Measurements from ENCODE around the gene ARPC2.

Gene ARPC2

DNA sequence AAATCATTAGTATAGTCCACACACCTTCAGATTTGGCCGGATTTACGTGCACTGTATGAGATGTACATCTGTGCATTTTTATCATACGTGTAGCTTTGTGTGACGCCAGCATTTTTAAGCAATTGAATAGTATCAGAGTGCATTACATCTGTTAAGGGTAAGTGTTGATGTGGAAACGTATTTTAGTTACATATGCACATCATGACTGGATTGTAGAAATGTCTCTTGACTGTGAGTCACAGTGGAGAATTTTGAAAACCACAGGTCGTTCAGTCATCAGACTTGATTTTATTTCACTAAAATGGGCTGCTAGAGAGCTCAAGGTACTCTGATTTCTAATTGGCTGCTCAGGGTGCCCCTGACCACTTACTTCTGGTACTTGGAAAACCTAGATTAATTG is 38.5 kb downstream of the ARPC2 start:
- peaks cover 3% of the 10 kb centered on the region for H4K20me1 ChIP-seq (ENCODE audit: insufficient read depth, low read length, poor library complexity, severe bottlenecking)
- no peak for TF ChIP-seq EZH2phosphoT487 (IDR thresholded peaks at IDR 0.05; ENCODE audit: borderline replicate concordance)
- TF ChIP-seq, protein P1, sequence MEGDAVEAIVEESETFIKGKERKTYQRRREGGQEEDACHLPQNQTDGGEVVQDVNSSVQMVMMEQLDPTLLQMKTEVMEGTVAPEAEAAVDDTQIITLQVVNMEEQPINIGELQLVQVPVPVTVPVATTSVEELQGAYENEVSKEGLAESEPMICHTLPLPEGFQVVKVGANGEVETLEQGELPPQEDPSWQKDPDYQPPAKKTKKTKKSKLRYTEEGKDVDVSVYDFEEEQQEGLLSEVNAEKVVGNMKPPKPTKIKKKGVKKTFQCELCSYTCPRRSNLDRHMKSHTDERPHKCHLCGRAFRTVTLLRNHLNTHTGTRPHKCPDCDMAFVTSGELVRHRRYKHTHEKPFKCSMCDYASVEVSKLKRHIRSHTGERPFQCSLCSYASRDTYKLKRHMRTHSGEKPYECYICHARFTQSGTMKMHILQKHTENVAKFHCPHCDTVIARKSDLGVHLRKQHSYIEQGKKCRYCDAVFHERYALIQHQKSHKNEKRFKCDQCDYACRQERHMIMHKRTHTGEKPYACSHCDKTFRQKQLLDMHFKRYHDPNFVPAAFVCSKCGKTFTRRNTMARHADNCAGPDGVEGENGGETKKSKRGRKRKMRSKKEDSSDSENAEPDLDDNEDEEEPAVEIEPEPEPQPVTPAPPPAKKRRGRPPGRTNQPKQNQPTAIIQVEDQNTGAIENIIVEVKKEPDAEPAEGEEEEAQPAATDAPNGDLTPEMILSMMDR (conservative IDR thresholded peaks at IDR 0.05; ENCODE audit: low read length), result no peak
- no peak overlapping the region for H2AFZ ChIP-seq (ENCODE audit: low read length)
- H3K79me2 ChIP-seq (ENCODE audit: insufficient read depth, low read length), result no peaks in the 10 kb centered on the region
- peaks cover 7% of the 10 kb centered on the region; the same call in 1 of the 2 replicates for H3F3A ChIP-seq (ENCODE audit: low read depth)
- H3K4me2 ChIP-seq (ENCODE audit: low read depth, low read length, poor library complexity, severe bottlenecking), result no peak overlapping the region
- no peaks in the 10 kb centered on the region for H3K4me1 ChIP-seq (ENCODE audit: insufficient read depth, low read length, poor library complexity, severe bottlenecking)
- H3K4me3 ChIP-seq (ENCODE audit: low read length, poor library complexity, severe bottlenecking), result no peak overlapping the region
- peaks cover 62% of the 10 kb centered on the region for H3K36me3 ChIP-seq (ENCODE audit: insufficient read depth, low read length)
- no peaks in the 10 kb centered on the region for H3K9me2 ChIP-seq (replicated peaks; ENCODE audit: low read depth, low read length)
- no peaks in the 10 kb centered on the region for H3K27me3 ChIP-seq (ENCODE audit: insufficient read depth, low read length, poor library complexity, severe bottlenecking)
- no peak overlapping the region for H3K9ac ChIP-seq (ENCODE audit: low read depth, low read length, poor library complexity, severe bottlenecking)
- H3K9me3 ChIP-seq (ENCODE audit: insufficient read depth, low read depth, low read length), result no peaks in the 10 kb centered on the region

DNA sequence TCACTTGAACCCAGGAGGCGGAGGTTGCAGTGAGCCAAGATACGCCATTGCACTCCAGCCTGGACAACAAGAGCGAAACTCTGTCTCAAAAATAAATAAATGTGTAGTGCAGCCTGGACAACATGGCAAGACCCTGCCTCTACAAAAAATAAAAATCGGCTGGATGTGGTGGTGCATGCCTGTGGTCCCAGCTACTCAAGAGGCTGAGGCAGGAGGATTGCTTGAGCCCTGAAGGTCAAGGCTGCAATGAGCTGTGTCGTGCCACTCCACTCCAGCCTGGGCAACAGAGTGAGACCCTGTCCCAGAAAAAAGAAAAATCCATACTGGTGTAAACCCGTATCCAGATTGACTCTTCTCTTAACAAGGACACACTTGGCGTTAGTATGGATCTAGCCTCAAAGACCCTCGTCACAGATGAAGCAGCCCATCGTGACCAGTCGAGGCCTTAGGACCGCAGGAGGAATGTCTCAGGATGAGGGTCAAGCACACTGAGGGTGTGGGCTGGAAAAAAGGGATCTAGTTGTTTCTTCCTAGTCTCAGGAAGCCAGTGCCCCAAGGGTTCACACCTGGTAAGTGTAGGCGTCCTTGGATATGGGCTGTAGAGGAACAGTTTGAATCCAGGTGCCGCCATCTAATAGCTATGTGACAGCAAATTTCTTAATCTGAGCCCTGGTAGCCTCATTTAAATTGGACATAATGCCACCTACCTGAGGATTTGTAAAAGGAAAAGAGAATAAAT is 39.8 kb downstream of the ARPC2 start:
- Histone ChIP-seq H3K36me3 (ENCODE audit: insufficient read depth, low read length) (peaks cover 49% of the 10 kb centered on the region), H3K4me1 (ENCODE audit: insufficient read depth, low read length, poor library complexity, severe bottlenecking) (no peaks in the 10 kb centered on the region), H3F3A (ENCODE audit: low read depth) (peaks cover 7% of the 10 kb centered on the region; the same call in 1 of the 2 replicates), H3K4me3 (ENCODE audit: low read length, poor library complexity, severe bottlenecking) (no peak overlapping the region), H3K9ac (ENCODE audit: low read depth, low read length, poor library complexity, severe bottlenecking) (no peak overlapping the region), H3K9me3 (ENCODE audit: insufficient read depth, low read depth, low read length) (no peaks in the 10 kb centered on the region), H2AFZ (ENCODE audit: low read length) (no peak overlapping the region), H3K79me2 (ENCODE audit: insufficient read depth, low read length) (no peaks in the 10 kb centered on the region), H4K20me1 (ENCODE audit: insufficient read depth, low read length, poor library complexity, severe bottlenecking) (no peaks in the 10 kb centered on the region), H3K27me3 (ENCODE audit: insufficient read depth, low read length, poor library complexity, severe bottlenecking) (no peaks in the 10 kb centered on the region), H3K9me2 (replicated peaks; ENCODE audit: low read depth, low read length) (no peaks in the 10 kb centered on the region), H3K4me2 (ENCODE audit: low read depth, low read length, poor library complexity, severe bottlenecking) (no peak overlapping the region)
- TF ChIP-seq EZH2phosphoT487 (IDR thresholded peaks at IDR 0.05; ENCODE audit: borderline replicate concordance), result no peak
- TF ChIP-seq, protein P1 (conservative IDR thresholded peaks at IDR 0.05; ENCODE audit: low read length), result no peak

DNA sequence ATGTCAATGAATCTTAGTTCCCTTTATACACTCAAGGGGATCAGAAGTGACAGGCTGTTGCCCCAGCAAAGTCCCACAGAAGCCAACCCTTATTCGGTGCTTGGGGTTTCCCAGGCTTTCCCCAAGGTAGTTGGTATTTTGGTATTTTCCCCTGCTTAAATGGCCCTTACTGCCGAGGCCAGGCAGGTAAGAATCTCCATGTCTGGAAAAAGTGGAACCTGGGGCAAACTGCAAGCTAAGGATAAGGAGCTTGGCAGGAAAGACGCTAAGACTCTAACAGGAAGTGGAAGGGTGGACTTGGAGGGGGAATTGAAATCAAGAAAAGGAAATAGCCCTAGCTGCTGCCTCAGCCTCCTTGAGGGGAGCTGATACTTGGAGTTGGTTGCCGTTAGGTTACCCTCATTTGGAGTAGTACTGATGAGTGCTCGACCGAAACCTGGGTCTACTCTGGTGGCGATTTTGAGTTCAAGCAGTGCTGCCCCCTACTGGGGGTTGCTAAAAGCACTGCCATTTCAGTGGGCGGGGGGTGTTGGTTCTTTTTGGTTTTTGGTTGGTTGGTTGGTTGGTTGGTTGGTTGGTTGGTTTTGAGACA is 40.5 kb downstream of the ARPC2 start:
- H3K79me2 ChIP-seq (ENCODE audit: insufficient read depth, low read length), result no peaks in the 10 kb centered on the region
- H2AFZ ChIP-seq (ENCODE audit: low read length), result no peak overlapping the region
- no peaks in the 10 kb centered on the region for H3K27me3 ChIP-seq (ENCODE audit: insufficient read depth, low read length, poor library complexity, severe bottlenecking)
- TF ChIP-seq, protein P1 (conservative IDR thresholded peaks at IDR 0.05; ENCODE audit: low read length), result peak; percentile 80
- no peak for TF ChIP-seq EZH2phosphoT487 (IDR thresholded peaks at IDR 0.05; ENCODE audit: borderline replicate concordance)
- no peak overlapping the region for H3K4me3 ChIP-seq (ENCODE audit: low read length, poor library complexity, severe bottlenecking)
- H3K9me3 ChIP-seq (ENCODE audit: insufficient read depth, low read depth, low read length), result no peaks in the 10 kb centered on the region
- no peak overlapping the region for H3K4me2 ChIP-seq (ENCODE audit: low read depth, low read length, poor library complexity, severe bottlenecking)
- H4K20me1 ChIP-seq (ENCODE audit: insufficient read depth, low read length, poor library complexity, severe bottlenecking), result no peaks in the 10 kb centered on the region
- no peaks in the 10 kb centered on the region for H3K4me1 ChIP-seq (ENCODE audit: insufficient read depth, low read length, poor library complexity, severe bottlenecking)
- peaks cover 42% of the 10 kb centered on the region for H3K36me3 ChIP-seq (ENCODE audit: insufficient read depth, low read length)
- no peaks in the 10 kb centered on the region for H3K9me2 ChIP-seq (replicated peaks; ENCODE audit: low read depth, low read length)
- no peak overlapping the region for H3K9ac ChIP-seq (ENCODE audit: low read depth, low read length, poor library complexity, severe bottlenecking)
- H3F3A ChIP-seq (ENCODE audit: low read depth), result peaks cover 7% of the 10 kb centered on the region; the same call in 1 of the 2 replicates
